ENCODE results near the gene CNNM4.

- no peak for TF ChIP-seq CTCF (tag by site-specific recombination; IDR thresholded peaks at IDR 0.05)
- no peak for TF ChIP-seq ATF2 (tag by site-specific recombination; IDR thresholded peaks at IDR 0.05; ENCODE audit: low read depth)
- no peak for TF ChIP-seq ZFP37 (tag by site-specific recombination; IDR thresholded peaks at IDR 0.05)
- TF ChIP-seq ZBTB8A (tag by site-specific recombination; IDR thresholded peaks at IDR 0.05): no peak
- no peak for TF ChIP-seq ZNF121 (tag by site-specific recombination; IDR thresholded peaks at IDR 0.05)
- TF ChIP-seq GLI4 (tag by site-specific recombination; IDR thresholded peaks at IDR 0.05): no peak
- no peak for TF ChIP-seq SP2 (tag by site-specific recombination; IDR thresholded peaks at IDR 0.05)
- no peak for TF ChIP-seq ZNF274 (IDR thresholded peaks at IDR 0.05; ENCODE audit: low read length)
- no peak for TF ChIP-seq ZNF274 (tag by site-specific recombination; IDR thresholded peaks at IDR 0.05; ENCODE audit: borderline replicate concordance)
- TF ChIP-seq ZNF544 (tag by site-specific recombination; IDR thresholded peaks at IDR 0.05): no peak
- TF ChIP-seq ZNF513 (tag by site-specific recombination; IDR thresholded peaks at IDR 0.05): no peak
- TF ChIP-seq MEIS1 (CRISPR knock-in tag; IDR thresholded peaks at IDR 0.05; ENCODE audit: borderline replicate concordance): no peak
Observed at GRCh38 chr2:96772903-96773671, 12.4 kb downstream of the CNNM4 start.
